T-helper 1 cell (primary cell): ENCODE data around the gene SH3RF3.

ENCODE experiments used
- DNase-seq, 5 donors: peaks; one replicate each; pipeline ENCODE4 v3.0.0-alpha.2; 2012 to 2020

The SH3RF3 gene

DNA sequence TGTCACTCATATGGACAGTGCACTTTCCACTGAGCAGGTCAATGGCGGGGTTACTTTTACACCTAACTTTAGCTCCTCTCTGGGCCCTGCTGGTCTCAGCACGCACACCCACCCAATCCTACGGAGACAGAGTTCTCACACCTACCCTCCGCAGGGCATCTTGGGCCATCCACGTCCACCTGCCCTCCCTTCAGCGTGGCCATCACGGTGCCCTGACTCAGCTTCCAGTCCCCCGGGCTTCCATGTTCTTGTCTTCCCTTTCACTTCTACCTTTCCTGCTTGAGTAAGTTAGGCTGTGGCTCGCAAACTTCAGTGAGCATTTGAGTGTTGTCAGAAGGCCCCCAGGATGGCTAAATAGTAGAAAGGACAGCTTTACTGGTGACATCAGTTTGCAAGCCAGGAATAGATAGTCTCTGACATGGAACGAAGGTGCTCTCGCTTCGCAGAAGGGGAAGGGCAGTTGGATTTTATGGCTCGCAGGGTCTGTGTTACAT lies 252.4 kb downstream of the SH3RF3 start:
- no peak for DNase-seq

DNA sequence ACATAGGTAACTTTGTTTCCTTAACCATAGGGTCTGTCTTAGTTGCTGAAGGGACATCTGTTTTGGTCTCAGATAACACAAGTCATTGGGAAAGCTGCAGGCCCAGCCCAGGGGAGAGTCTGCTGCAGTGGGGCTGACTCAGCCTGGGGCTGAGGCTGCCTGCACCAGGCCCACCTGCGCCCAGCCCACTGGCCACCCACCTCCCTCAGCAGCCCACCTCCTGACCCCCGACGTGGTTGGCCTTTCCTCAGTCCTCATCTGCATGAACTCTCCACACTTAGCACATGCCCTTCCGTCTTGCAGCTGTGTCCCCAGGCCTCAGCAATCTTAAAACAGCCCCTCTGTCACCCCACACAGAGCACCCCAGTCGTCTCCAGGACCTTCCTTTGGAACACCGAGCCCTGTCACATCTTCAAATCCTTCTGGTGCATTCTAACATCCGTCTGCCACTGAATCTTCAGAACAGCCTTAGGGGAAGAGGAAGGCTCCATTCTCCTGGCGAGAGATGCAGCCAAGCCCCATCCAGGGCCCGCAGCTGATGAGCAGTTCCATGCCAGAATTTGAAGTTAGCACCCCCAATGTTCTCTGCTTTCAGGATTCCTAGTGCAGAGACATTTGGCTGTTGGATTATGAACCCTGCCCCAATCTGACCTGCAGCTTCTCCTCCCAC lies 253.4 kb downstream of the SH3RF3 start:
- DNase-seq = no peak

DNA sequence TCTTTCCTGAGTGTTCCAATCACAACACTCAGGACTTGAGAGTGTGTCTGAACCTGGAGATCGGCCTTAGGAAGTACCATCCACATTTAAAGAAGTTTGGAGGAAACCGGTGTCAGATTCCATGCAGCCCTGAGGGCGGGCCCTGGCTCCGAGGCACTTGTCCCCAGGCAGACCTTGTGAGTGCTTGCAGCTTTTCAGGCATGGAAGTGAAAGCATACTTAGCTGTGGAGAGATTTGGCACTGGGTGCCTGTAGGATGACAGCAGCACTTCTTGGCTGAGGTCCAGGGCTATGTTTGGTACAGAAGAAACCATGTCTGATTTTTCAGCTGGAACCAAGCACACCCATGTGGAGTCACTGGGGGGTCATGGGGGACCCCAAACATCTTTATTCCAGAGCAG lies 253.9 kb downstream of the SH3RF3 start:
- no peak for DNase-seq

DNA sequence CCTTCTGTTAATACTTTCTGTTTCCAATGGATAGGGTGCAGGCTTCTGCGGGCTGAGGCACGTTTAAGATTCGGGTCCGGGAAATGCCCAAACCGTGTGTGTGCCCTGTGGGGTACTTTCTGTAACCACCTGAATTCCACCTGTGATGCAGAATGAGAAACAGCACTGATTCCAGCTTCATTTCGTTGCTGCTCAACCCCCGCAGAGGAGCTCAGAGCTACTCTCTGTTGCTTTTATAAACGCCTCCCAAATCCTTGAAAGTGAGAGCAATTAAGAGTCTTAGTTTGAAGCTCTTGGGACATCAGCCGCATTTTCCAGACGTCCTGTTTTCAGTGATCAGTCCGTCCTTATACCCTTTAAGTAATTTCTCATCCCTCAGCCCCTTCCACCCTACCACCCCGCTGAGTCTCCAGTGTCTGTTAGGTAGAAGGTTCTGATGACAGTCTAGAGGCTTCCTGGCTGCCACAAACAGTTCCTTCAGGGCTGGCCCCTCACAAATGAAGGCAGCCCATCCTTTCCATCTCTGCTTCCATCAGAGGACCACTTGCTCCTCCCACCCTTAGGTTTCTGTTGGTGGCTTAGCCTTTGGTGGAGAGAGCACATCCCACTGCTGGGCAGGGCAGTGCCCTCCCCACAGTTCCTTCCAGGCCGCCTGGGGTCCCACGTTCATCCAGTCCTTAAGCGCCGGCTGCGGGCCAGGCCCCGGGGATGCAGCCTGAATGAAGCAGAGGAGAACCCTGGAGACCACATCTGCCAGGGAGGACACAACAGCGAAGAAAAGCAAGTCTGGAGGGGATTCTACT lies 254.7 kb downstream of the SH3RF3 start:
- no peak for DNase-seq

DNA sequence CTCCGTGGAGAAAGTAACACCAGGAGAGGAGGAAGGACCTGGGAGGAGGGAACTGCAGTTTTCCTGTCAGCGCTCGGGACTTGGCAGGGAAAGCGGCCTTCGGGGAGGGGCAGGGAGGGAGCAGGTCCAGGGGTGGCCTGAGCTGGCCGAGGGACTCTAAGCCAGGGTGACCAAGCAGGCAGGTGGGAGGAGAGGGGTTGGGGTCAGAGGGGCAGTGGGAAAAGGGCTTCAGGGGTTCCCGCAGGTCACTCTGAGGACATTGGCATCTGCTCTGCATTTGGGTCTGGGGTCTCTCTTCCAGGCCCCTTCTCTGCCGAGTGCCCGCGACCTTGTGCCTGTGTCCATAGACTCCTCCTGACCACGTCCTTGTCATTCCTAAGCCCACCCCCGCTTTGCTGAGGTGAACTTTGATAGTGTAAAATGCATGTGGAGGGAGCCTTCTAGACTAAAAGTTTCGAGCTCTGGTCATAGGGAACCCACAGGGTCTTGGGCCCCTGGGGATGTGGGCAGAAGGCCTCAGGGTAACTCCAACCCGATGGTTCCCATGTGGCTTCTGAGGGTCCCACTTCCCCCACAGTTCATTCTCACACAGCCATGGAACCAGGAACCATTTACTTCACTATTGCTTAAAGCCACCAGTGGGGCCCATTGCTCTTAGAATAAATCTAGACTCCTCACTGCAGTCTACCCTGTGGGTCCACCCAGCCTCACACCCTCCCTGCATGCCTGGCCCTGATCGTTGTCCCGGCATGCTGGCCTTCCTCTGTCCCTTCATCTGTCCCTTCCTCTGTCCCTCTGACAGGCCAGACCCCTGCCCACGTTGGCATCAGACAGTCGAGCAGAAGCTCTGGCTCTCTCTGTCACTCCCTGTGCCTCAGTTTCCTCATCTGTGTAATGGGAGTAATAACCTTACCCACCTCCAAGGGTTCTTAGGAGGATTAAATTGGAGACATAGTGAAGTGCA lies 255.6 kb downstream of the SH3RF3 start:
- no peak for DNase-seq

DNA sequence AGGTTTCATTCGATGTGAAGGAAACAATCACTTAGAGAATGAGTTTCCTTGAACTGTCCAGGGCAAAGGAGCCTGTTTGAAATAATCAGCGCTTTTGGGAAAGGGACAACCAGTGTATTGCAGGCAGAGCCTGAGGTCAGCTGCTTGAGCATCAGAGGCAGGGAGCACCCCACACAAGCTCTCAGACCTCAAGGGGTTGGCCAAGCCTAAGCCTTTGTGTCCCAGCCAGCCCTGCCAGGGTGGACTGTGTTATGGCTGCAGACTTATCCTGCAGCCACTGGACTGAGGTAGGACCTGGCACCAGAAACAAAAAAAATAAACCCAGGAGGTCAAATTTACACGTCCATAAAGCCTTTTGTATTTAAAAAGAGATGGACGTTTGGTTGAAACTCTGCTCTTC lies 256.5 kb downstream of the SH3RF3 start:
- DNase-seq = no peak

DNA sequence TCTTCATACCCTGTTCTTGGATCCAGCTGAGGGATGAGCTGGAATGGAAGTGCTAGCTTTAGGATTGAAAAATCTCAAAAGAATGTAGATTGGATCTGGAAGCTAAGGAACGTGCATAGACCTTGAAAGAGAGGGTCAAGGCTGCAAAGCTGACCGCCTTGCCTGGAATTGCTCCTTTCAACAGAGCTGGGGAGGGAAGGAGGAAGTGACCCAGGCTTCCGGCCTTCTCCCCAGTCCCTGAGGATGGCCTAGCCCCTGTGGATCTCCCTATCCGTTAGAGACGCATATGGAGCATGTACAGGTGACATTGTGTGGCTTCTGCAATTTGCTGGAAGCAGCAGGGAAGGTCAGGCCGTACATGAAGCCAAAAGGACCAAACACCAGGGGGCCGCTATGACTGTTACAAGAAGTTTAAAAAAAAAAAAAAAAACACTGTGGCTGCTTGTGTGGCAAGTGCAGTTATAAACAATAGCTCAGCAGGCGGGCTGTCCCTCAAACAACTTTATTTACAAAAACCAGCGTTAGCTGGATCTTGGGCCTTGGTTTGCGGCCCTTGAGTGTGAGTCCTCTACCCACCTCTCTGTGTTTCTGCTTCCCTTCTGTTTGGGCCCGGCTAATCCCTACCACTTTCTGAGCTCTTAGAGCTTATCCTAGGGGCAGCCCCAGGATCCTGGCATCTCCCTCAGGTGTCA lies 257.1 kb downstream of the SH3RF3 start:
- no peak for DNase-seq

DNA sequence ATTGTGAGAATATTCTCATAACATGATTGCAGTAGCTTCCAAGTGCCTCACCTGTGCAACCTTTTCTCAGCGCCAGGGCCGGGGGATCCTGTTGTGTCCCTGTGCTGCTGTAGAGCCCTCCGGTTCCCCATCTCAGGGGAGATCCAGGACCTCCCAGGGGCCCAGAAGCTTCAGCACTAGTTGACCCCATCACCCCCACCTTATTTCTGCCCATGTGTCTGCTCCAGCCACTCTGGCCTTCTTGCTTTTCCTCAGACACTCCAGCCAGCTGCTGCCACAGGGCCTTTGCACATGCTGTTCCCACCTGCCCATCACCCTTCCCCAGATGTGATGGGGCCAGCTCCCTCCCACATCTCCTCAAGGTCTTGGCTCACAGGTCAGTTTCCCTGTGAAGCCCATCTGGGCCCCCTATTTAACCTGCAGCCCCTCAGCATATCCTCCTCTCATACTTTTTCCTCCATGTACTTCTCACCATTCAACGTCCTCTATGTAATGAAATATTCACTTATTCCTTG lies 258.3 kb downstream of the SH3RF3 start:
- DNase-seq = no peak

DNA sequence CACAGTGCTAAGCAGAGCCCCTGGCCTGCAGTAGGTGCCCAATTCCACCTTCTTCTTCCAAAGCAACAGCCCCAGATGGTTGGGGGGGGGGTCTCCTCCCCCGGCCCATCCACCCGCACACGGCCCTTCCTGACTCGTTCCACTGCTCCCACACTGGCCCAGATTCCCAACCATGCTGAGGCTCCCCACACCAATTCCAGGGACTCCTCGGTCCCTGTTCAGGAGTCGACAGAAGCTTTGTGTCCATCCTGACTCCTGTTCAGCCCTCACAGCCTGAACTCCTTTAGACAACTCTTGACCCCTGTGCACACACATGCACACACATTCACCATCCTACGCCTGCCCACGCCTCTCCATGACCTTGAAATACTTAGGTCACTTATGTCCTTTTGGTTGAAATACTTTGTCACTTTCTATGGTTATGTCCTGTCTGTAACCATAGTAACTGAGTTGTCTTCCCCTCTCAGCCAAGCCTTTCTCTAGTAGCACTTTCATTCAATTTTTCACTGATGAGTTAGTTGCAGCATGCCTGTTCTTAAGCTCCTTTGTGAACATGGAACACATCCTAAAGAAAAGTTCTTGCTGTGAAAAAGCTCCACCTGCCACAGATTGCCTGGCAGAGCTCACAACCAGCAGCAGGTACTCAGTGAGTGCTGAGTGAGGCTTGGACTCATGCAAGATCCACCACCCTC lies 258.9 kb downstream of the SH3RF3 start:
- DNase-seq = no peak

DNA sequence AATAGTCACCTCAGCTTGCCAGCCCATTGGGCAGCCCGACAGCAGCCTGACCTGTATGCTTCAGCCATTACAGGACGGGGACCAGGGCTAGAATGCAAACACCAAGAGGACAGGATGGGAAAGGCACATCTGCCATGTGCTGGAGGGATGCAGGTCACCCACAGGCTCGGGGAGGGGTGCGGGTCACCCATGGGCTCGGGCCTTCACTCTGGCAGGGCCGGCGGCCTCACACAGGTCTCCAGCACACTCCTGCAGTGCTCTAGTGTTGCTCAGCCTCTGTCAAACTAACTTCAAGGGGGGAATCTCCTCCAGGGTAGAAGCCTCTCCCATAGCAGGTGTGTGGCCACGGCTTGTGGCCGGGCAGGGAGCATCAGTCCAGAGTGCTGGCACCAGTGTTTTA lies 262.2 kb downstream of the SH3RF3 start:
- DNase-seq = no peak

DNA sequence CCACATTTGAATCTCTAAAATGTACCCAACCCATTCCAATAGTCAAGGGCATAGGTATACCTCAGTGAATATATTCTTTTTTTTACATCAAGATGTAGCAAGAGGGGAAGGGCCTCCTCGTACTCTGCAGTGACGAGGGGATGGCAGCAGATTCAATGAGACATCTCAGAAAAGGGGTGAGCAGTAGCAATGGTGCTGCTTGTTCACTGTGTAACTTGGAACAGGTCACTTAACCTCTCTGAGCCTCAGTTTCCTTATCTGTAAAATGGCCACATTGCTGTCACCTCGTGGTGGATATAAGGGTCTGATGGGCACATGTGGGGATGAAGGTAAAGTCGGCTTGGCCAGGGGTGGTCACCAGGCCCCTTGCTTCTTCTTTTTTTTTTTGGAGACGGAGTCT lies 263.1 kb downstream of the SH3RF3 start:
- DNase-seq = no peak

DNA sequence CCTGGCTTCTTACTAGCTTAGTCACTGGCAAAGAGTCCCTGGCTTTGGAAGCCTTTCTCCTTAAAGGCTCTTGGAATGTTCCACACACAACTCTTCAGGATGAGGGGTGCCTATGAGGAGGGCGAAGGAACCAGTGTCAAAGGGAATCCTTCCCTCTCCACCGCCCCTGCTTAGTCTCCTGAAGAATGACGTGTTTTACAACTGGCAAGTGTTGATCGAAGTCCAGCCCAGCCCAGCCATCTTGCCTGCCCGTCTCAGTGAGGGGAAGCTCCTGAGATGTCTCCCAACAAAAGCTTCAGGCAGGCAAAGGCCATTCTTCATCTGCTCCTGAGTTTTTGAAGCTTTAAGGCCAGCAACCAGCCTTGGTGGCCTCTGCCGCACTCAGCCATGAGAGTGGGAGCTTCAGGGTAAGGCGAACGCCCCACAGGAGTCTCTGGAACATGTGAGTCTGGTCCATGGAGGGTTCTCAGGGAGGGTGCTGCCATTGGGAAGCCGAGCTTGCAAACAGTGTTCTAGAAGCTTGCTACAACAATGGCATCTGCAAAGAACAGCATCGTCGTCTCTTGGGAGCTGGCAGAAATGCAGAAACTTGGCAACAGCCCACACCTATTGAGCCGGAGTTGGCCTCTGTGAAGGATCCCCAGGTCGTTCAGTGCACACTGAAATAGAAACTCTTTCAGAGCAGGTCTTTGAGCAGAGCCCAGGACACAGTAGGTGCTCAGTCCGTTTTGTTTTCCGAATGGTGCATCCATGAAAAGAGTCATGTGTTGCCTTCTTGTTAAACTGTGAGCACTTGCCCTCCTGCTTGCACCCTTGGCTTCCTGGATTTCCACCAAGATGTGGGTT lies 264.0 kb downstream of the SH3RF3 start:
- DNase-seq = no peak

DNA sequence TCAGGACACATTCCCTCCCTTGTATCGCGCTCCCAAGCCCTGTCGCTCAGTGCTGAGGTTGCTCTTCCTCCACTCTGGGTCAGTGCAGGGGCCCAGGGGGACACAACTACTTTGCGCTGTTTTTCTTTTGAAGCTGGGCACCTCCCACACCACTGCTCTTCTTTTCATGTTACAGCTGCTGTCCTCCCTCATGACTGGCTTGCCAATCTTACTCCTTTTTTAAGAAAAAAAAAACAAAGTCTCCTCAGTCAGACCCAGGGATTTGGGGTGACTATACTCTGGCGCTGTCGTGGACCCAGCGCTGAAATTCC lies 264.6 kb downstream of the SH3RF3 start:
- no peak for DNase-seq

DNA sequence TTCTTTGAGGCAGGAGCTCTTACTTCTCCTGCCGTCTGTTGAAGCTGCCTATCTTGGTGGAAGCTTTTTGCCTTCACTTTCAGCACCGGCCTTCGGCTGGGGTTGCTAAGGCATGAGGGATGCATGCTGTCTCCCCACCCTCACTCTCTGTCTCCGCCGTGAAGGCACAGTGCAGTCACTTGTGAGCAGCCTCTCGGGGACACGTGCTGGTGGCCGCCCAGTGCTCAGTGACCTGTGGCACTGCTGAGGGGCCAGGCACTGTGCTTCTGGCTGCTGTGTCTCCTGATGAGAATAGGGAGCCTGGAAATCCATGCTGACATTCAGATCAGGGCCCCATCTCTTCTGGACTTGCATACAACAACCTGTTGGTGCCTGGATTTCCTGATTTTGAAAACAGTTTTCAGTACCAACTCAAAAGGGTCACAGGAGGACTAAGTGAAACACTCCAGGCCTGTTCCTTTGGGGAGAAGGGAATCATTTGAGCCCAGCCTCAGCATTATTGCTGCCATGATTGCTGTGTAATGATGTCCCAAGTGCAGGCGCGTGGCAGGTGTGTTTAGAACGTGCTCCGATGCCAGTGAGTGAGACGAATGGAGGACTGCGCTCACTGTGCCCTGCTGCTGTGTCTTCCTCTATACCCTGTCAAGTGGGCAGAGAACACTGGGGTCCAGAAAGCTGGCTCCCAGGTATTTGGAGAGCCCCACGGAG lies 266.6 kb downstream of the SH3RF3 start:
- no peak for DNase-seq

DNA sequence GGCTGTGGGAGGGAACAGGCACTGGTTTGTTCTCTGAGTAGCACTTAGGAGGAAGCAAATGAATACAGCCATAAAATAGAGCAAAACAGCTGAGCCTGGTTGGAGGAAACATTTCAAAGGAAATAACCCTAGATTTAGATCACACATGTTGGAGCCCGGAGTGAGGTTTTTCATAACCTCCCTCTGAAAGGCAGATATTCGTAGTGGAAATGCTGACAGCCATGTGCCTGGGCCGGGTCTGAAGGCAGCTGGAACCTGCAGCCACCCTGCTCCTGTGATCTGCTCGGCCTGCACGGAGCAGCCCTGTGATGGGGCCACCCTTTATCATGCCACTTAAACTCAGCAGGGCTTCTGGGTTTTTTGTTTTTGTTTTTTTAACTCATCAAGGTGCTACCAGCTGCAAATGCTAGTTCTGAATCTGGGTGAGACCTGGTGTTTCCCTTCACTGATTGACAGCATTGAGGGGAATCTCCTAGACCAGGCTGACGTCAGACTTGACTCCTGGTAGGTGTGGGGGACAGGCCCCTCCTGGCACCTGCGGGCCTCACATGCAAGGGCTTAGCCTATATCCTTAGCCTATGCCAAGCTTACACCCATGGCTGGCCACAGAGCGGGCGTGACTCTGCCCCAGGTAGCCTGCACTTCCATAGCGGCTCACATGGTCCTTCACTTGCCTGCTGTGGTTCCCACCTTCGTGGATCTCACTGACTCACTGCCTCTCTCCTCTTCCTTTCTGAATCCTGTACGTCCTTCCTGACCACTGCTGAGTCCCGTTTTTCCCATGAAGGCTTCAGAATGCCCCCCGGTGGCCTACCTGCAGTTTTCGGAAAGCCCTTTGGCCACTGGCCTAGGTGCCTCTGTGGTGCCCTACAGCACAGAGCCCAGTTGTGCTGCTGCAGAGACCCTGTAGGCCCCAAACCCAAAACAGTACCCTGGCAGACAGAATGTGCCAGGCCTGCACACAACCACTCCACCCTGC lies 267.5 kb downstream of the SH3RF3 start:
- DNase-seq = no peak

DNA sequence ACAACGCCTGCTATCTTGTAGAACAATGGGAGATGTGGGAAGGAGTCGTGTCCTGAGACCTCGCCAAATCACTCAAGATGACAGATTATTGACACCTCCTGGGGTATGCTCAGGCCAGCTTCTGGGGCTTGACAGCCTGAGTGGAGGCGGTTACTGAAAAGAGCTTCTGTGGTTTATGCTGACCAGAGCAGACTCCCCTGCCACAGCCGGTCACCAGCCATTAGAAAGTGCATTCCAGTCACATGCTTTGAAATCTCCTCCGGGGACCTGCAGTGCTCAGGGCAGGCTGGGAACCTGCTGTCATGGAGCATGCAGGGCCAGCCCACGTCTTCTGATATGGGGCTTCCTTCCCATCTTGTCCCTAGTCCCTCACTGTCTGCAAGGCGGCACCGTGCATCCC lies 268.9 kb downstream of the SH3RF3 start:
- DNase-seq = no peak

DNA sequence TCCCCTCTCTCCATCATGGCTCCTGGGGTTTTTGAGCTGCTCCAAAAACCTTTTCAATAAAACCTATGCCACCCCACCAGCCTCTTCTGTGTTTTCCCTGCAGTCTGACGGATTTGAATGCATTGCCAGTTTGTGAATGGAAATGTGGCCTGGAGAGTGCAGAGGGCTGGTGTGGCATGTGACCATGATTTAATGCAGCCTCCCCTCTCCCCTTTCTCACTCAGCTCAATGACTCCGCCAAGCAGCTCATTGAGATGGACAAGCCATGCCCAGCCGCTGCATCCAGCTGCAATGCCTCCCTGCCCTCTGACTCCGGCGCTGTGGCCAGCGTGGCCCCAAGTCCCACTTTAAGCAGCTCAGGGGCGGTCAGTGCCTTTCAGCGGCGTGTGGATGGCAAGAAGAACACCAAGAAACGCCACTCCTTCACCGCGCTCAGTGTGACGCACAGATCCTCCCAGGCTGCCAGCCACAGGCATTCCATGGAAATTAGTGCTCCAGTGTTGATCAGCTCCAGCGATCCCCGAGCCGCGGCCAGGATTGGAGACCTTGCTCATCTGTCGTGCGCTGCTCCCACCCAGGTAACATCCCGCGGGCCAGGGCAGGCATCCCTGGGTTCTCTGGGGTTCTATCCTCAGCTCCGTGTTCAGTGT lies 269.5 kb downstream of the SH3RF3 start:
- no peak for DNase-seq

DNA sequence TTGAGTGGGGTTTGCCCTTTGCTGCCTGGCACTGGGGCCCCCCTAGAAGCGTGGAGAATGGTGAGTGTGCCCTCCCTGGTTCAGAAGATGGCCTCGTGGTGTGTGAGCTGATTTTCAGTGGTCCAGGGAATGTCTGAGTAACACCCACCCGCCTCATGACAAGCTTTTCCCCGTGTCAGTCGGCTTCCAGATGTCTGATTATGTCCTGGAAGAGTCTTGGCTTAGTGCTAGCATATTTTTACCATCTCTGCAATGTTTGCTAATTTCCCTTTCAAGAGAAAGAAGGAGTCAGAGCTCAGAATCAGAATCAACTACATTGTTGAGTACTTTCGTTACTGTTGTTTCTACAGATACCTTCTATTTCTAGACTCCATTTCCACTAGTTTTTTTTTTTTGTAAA lies 270.1 kb downstream of the SH3RF3 start:
- DNase-seq = no peak
